GM12873 (cell line): ENCODE measurements around the gene MAN2B1.

ENCODE experiments used
- TF ChIP-seq, protein P1 (sequence below): IDR thresholded peaks from 2 replicates; pipeline ENCODE4 v1.5.1; 2012; ENCODE audit warnings: low read depth, mild to moderate bottlenecking, moderate library complexity, low read length, control low read depth; ENCODE audit not compliant: insufficient read depth; ENCODE audit errors: missing control alignments

The MAN2B1 gene

DNA sequence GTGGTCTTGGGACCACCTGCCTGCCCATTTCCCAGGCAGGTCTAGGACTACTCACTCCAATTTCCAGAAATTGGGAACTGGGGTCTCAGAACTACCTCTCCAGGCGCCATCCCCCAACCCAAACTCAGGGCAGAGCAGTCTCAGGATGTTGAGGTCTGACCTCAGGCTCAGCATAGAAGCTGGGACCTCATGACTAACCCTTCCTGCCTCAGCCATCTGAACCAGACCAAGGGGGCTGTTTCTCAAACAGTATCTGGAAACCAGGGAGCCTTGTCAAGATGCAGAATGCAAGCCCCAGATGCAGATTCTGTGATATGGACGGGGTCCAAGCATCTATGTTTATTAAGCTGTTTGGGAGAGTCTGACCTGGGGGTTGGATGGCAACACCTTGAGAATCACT lies 28.6 kb upstream of the MAN2B1 start:
- TF ChIP-seq, protein P1, sequence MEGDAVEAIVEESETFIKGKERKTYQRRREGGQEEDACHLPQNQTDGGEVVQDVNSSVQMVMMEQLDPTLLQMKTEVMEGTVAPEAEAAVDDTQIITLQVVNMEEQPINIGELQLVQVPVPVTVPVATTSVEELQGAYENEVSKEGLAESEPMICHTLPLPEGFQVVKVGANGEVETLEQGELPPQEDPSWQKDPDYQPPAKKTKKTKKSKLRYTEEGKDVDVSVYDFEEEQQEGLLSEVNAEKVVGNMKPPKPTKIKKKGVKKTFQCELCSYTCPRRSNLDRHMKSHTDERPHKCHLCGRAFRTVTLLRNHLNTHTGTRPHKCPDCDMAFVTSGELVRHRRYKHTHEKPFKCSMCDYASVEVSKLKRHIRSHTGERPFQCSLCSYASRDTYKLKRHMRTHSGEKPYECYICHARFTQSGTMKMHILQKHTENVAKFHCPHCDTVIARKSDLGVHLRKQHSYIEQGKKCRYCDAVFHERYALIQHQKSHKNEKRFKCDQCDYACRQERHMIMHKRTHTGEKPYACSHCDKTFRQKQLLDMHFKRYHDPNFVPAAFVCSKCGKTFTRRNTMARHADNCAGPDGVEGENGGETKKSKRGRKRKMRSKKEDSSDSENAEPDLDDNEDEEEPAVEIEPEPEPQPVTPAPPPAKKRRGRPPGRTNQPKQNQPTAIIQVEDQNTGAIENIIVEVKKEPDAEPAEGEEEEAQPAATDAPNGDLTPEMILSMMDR, result no peak

DNA sequence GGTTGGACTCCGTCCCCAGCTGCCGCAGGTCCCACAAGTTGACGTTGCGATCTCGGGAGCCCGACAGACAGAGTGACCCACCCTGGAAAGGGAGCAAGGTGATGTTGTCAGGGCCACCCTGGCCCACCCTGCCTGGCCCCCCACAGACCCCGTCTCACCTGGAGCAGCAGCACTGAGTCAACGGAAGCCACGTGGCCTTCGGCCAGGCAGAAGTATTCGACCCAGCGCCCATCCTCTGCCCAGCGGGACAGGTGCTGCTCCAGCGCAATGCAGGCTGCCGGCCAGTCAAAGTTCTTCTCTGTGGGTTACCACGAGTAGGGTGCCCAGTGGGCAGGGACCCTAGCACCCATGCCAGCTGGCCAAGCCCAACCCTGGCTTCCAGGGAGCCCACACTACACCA lies 28.1 kb upstream of the MAN2B1 start:
- TF ChIP-seq, protein P1, result no peak

DNA sequence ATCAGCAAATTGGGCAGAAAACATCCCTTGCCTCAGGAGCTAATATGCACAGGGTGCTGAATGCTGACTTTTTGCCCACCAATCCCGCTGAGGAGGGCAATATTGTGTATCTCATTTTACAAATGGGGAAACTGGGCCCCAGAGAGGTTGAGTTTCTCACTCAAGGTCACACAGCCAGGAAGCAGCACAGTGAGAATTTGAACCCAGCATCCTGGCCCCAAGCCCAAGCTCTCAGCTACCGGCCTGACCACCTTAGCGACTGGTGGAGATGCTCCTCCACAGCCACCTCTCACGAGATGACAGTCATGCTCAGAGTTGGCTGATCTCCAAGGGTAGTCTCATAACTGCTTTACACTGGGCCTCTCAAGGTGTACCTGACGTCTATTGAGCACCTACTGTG lies 26.4 kb upstream of the MAN2B1 start:
- TF ChIP-seq, protein P1, result no peak

DNA sequence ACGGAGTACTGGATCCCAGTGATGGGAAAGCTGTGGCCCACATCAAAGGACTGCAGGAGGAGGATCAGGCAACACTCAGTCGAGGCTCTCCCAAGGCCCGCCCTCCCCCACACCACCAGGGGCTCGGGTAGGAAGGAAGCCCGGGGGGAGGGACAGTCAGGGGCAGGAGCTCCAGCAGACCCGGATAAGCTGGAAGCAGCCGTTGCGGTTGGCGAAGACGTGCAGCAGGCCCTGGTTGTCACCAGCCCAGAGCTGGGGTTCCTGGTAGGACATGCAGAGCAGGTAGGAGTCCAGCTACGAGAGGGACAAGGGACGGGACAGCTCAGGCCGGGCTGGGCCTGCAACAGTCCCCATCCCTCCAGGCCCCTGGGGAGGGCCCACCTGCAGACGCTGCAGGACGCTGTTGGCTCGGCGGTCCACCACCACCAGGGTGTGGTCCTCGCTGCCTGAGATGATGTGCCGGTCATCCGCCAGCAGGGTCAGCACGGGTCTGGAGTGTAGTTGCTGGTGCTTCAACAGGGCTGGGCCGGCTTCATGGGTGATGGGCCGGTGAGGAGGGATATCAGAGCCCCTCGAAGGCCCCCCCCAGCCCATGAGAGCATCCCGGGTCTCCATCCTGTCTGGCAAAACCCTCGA lies 23.2 kb upstream of the MAN2B1 start:
- TF ChIP-seq, protein P1, result no peak

DNA sequence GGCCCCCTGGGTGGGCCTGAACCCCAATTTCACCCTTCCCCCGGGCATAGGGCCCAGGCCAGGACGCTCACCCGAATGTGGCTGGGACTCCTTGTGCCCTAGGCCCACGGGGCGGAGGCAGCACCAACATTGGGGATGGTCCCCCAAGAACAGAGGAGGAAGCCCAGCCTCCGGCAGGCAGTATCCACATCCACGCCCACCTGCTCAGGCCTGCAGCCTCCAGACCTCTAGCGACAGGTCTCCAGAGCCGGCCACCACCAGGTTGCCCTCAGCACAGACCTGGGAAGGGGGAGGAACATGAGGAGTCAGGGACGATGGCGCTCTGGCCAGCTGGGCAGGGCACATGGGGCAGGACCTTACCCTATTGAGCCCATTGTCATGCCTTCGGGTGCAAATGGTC lies 22.5 kb upstream of the MAN2B1 start:
- TF ChIP-seq, protein P1, result no peak

DNA sequence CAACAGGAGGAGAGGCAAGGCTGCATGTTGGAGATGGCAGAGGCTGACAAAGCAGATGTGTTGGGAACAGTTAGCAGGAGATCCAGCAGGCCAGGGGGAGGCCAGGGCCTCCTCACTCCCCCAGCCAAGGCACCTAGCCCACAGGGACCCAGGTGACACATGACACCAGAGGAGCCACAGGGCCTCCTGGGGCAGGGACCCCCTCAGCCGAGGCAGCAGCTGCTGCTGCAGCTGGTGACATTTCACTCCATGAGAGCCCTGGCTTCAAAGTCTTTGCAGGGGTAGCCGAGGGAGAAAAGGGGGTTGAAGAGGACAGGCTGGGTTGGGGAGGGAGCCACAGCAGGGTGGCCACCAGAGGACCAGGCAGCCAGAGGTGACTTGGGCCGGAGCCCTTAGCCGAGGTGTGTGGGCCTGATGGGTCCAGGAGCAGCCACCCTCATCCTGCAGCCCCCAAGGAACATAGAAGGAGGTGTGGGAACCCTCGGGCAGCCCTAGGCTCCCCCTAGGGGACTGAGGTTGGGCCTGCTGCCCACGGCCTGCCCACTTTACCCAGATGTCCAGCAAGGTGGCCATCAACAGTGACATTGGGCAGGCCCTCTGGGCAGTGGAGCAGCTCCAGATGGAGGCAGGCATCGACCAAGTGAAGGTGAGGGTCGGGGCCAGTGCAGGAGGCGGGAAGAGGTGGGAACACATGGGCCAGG lies 21.1 kb upstream of the MAN2B1 start, which contains the start of gene GNG14:
GNG14 (plus strand) TSS at position 503 of the 701 bp plus-strand sequence; CDS start at position 554, 51 bp downstream.
- TF ChIP-seq, protein P1, result no peak

DNA sequence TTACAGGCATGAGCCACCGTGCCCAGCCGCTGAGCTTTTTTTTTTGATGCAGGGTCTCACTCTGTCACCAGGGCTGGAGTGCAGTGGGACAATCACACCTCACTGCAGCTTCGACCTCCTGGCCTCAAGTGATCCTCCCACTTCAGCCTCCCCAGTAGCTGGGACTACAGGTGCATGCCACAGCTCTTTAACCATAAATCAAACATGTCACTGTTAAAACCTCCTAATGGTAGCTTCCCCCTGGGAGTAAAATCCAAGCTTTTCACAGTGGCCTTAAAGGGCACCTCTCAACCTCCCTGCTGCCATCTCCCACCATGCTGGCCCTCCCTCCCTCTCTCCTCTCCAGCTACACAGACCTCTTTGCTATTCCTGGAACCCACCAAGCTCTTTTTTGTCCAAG lies 19.3 kb upstream of the MAN2B1 start:
- TF ChIP-seq, protein P1, result no peak
